ENCODE results near the gene PNKP. TPM values are rescaled to one million over a fixed set of nuclear protein-coding genes. Genes with fewer than 3 reads are reported as not detected.

PNKP gene
- total RNA-seq, 1 experiment from 2014 or later, result 141 TPM

GRCh38 chr19:49879243-49879963 is 12.0 kb upstream of the PNKP start:
- CTCF ChIA-PET, result no interaction called here

GRCh38 chr19:49878744-49879070 is 11.3 kb upstream of the PNKP start:
- no peak for DNase-seq
- POLR2A ChIA-PET (ENCODE audit: unreplicated experiment), result no interaction called here

More at GRCh38 chr19:49879243-49879963, 12.0 kb upstream of the PNKP start:
- BruUV-seq (replicated peaks), result no TSS peak
- H4K20me1 ChIP-seq (ENCODE audit: low read length), result no peaks in the 10 kb centered on the region
- H3K4me3 ChIP-seq (ENCODE audit: low read length), result peak overlapping the region; percentile 93; the same call in 1 of the 2 replicates
- DNase-seq (peak; percentile 22), ATAC-seq (no peak)
- peaks cover 26% of the 10 kb centered on the region for H3K36me3 ChIP-seq (ENCODE audit: low read depth, low read length)
- H3K27me3 ChIP-seq (ENCODE audit: low read length), result no peaks in the 10 kb centered on the region
- H3K79me2 ChIP-seq (ENCODE audit: low read length), result peaks cover 32% of the 10 kb centered on the region
- POLR2A ChIA-PET (ENCODE audit: unreplicated experiment), result interaction anchor here (0.6 kb wide), 1 partner anchor 170 kb away, joined by 3 read pairs; no protein-coding TSS in a partner anchor
- TF ChIP-seq EZH2phosphoT487 (IDR thresholded peaks at IDR 0.05; ENCODE audit: borderline replicate concordance, low read length) (no peak), EZH2 (IDR thresholded peaks at IDR 0.05; ENCODE audit: low read length, unreplicated experiment) (no peak)
- no peaks in the 10 kb centered on the region for H3K9me2 ChIP-seq (replicated peaks; ENCODE audit: low read length)
- H3K27ac ChIP-seq (ENCODE audit: low read length), result no peak overlapping the region
- intact Hi-C loops (cut with micrococcal nuclease), result loop anchor here (5.0 kb wide), 1 partner anchor 202 kb away; the partner anchor contains the start of gene PRMT1
- peaks cover 32% of the 10 kb centered on the region for H3K4me1 ChIP-seq (ENCODE audit: insufficient read depth, low read length)
- H3K9me3 ChIP-seq (ENCODE audit: low read length), result no peaks in the 10 kb centered on the region
- H3F3A ChIP-seq (ENCODE audit: low read length, unreplicated experiment), result no peaks in the 10 kb centered on the region
- H3K9ac ChIP-seq (ENCODE audit: low read length), result no peak overlapping the region
- peak overlapping the region; percentile 98; the same call in 1 of the 2 replicates for H3K4me2 ChIP-seq (ENCODE audit: low read length)
- no peak overlapping the region for H2AFZ ChIP-seq (ENCODE audit: low read length)

More at GRCh38 chr19:49878744-49879070, 11.3 kb upstream of the PNKP start:
- TF ChIP-seq CTCF (conservative IDR thresholded peaks at IDR 0.05; ENCODE audit: low read depth, low read length) (no peak), EZH2phosphoT487 (IDR thresholded peaks at IDR 0.05; ENCODE audit: borderline replicate concordance, low read length) (no peak), EZH2 (IDR thresholded peaks at IDR 0.05; ENCODE audit: low read length, unreplicated experiment) (no peak)
- H3K27ac ChIP-seq (ENCODE audit: low read length), result no peak overlapping the region
- H2AFZ ChIP-seq (ENCODE audit: low read length), result no peak overlapping the region
- peaks cover 26% of the 10 kb centered on the region for H3K4me1 ChIP-seq (ENCODE audit: insufficient read depth, low read length)
- H3F3A ChIP-seq (ENCODE audit: low read length, unreplicated experiment), result no peaks in the 10 kb centered on the region
- no peaks in the 10 kb centered on the region for H4K20me1 ChIP-seq (ENCODE audit: low read length)
- H3K4me2 ChIP-seq (ENCODE audit: low read length), result peak overlapping the region; percentile 98
- peaks cover 38% of the 10 kb centered on the region for H3K79me2 ChIP-seq (ENCODE audit: low read length)
- H3K9me2 ChIP-seq (replicated peaks; ENCODE audit: low read length), result no peaks in the 10 kb centered on the region
- H3K4me3 ChIP-seq (ENCODE audit: low read length), result peak overlapping the region; percentile 93
- intact Hi-C loops (cut with micrococcal nuclease), result loop anchor here (1.0 to 5.0 kb wide), 2 partner anchors 51 to 201 kb away; partner anchors contain the start of genes ATF5, NUP62 and PRMT1
- H3K27me3 ChIP-seq (ENCODE audit: low read length), result no peaks in the 10 kb centered on the region
- peaks cover 23% of the 10 kb centered on the region for H3K36me3 ChIP-seq (ENCODE audit: low read depth, low read length)
- no peak for ATAC-seq
- no peaks in the 10 kb centered on the region for H3K9me3 ChIP-seq (ENCODE audit: low read length)
- peak overlapping the region; percentile 98 for H3K9ac ChIP-seq (ENCODE audit: low read length)
- CTCF ChIA-PET, result no interaction called here
- TSS peak; percentile 41 for BruUV-seq (replicated peaks)

Measured in PC-3 (cell line).